Raji (cell line): ENCODE measurements around the gene SNRNP48.

ENCODE experiments used
- POLR2A ChIP-seq: IDR thresholded peaks from 2 replicates; pipeline ENCODE4 v1.6.1; 2011; ENCODE audit warnings: low read depth, low read length, control low read depth; ENCODE audit not compliant: insufficient read depth

Gene SNRNP48

DNA sequence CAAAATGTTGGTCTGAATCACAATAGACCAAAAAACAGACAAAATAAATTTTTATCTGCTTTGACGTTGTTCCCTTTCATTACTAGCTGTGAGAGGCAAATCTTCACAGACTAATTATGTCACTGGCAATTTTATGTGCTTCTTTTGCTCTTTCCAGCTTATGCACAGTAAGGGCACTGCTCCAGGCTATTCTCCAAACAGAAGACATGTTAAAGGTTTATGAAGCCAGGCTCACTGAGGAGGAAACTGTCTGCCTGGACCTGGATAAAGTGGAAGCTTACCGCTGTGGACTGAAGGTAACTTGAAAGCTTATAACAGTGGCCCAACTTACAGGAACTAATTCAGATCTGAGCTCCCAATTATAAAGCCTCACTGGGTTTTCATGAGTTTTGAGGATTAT is 15.5 kb upstream of the SNRNP48 start:
- no peak for TF ChIP-seq POLR2A

GRCh38 chr6:7578516-7578915 is 11.5 kb upstream of the SNRNP48 start:
- TF ChIP-seq POLR2A: no peak

DNA sequence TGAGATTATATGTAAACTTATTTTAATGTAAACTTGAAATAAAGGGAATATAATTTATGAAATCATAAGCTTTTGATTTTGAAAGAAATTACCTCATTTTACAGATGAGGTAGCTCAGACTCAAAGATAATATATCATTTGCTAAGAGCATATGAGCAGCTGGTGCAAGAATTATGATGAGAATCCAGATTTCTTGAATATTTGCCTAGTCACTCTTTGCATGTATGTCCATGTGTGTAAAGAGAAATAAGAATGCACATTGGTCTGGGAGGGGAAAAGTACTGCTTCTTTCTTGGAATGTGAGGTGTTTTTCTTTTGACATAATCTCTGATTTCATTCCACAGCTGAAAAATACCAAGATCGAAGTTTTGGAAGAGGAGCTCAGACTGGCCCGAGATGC is 11.1 kb upstream of the SNRNP48 start:
- no peak for TF ChIP-seq POLR2A

GRCh38 chr6:7579851-7580250 is 10.1 kb upstream of the SNRNP48 start:
- TF ChIP-seq POLR2A: no peak

DNA sequence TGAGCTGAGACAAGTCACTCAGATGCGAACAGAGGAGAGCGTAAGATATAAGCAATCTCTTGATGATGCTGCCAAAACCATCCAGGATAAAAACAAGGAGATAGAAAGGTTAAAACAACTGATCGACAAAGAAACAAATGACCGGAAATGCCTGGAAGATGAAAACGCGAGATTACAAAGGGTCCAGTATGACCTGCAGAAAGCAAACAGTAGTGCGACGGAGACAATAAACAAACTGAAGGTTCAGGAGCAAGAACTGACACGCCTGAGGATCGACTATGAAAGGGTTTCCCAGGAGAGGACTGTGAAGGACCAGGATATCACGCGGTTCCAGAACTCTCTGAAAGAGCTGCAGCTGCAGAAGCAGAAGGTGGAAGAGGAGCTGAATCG is 9.5 kb upstream of the SNRNP48 start:
- TF ChIP-seq POLR2A: no peak

DNA sequence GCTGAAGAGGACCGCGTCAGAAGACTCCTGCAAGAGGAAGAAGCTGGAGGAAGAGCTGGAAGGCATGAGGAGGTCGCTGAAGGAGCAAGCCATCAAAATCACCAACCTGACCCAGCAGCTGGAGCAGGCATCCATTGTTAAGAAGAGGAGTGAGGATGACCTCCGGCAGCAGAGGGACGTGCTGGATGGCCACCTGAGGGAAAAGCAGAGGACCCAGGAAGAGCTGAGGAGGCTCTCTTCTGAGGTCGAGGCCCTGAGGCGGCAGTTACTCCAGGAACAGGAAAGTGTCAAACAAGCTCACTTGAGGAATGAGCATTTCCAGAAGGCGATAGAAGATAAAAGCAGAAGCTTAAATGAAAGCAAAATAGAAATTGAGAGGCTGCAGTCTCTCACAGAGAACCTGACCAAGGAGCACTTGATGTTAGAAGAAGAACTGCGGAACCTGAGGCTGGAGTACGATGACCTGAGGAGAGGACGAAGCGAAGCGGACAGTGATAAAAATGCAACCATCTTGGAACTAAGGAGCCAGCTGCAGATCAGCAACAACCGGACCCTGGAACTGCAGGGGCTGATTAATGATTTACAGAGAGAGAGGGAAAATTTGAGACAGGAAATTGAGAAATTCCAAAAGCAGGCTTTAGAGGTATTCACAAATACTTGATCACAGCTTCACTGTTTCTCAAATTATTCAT is 8.9 kb upstream of the SNRNP48 start:
- TF ChIP-seq POLR2A: no peak

DNA sequence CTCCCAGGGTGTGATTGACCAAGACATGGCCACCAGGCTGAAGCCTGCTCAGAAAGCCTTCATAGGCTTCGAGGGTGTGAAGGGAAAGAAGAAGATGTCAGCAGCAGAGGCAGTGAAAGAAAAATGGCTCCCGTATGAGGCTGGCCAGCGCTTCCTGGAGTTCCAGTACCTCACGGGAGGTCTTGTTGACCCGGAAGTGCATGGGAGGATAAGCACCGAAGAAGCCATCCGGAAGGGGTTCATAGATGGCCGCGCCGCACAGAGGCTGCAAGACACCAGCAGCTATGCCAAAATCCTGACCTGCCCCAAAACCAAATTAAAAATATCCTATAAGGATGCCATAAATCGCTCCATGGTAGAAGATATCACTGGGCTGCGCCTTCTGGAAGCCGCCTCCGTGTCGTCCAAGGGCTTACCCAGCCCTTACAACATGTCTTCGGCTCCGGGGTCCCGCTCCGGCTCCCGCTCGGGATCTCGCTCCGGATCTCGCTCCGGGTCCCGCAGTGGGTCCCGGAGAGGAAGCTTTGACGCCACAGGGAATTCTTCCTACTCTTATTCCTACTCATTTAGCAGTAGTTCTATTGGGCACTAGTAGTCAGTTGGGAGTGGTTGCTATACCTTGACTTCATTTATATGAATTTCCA is 4.6 kb upstream of the SNRNP48 start:
- no peak for TF ChIP-seq POLR2A

DNA sequence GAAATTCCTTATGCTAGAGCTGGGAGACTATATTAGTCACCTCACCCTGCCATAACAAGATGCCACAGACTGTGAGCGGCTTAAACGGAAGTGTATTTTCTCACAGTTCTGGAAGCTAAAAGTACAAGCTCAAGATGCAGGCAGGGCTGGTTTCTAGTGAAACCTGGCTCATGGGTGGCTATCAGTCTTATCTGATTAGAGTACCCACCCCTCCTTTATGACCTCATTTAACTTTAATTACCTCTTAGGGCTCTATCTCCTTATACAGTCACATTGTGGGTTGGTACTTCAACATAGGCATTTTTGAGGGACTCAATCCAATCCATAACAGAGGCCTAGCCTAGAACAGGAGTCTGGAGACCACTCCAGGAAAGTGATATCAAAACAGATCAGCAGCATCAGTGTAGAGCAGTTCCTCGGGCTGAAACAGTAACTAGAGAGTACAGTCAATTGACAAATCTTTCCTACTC is 2.3 kb upstream of the SNRNP48 start:
- no peak for TF ChIP-seq POLR2A

DNA sequence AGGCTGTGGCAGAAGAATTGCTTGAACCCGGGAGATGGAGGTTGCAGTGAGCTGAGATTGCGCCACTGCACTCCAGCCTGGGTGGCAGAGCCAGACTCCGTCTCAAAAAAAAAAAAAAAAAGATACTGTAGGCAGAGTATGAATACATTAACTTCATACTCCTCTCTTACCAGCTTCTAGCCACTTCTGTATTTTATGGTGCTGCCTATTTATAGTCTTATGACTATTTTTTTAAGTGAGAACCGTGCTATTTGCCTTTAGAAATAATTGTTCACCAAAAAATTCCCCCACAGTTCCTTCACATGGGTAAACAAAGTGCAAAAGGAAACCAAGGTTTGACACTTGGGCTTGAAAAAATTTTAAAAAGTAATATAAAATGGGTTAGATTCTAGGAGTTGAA is 1.5 kb upstream of the SNRNP48 start:
- no peak for TF ChIP-seq POLR2A

DNA sequence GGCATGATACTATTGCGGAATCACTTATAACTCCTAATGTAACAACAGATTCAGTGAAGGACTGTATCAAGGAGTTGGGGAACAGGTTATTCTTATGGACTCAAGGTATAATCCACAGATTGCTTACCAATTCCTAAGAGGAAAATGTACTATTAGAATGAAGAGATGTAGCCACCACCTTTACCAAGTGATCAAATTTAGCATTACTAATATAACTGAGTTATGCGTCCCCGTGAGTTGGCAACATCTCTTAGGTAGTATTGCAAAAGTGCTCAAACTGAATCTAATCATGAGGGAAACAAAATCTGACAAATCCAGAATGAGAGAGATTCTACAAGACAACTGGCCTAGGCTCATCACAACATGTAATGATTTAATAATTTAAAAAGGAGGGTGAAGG is 777 bp upstream of the SNRNP48 start:
- no peak for TF ChIP-seq POLR2A

DNA sequence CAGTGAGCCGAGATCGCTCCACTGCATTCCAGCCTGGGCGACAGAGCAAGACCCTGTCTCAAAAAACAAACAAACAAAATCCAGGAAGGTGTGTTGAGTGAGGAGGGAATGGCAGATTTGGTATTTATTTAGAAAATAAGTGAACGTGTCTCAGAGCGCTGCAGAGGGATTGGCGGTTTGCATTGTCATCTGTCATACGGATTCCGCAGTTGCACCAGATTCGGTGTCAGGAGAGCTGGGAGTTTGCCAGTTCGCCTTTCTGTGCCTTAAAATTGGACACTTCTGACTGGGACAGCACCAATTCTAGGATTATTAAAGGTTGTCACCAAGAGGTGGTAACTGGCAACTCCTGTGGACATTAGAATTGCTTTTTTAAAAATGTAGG is 912 bp downstream of the SNRNP48 start:
- no peak for TF ChIP-seq POLR2A

DNA sequence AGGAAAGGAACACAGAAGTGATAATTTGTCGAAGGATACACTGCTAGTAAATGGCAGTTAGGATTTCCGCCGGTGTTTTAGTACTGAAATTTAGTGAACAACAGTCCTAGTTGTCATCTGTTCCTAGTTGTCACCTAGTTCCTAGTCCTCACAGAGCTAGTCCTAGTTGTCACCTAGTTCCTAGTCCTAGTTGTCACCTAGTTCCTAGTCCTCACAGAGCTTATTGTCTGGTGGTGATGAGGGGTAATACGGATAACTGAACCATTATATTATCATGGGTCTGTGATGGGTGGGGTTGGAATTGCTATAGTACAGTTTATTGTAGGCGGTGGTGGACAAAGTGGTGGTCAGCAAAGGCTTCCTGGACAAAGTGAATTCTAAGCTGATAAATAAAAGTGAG is 1.8 kb downstream of the SNRNP48 start:
- no peak for TF ChIP-seq POLR2A

- TF ChIP-seq POLR2A: no peak
These were observed 3.2 kb downstream of the SNRNP48 start for GRCh38 chr6:7593229-7593628.

- no peak for TF ChIP-seq POLR2A
These were observed 4.7 kb downstream of the SNRNP48 start for GRCh38 chr6:7594579-7595125.

DNA sequence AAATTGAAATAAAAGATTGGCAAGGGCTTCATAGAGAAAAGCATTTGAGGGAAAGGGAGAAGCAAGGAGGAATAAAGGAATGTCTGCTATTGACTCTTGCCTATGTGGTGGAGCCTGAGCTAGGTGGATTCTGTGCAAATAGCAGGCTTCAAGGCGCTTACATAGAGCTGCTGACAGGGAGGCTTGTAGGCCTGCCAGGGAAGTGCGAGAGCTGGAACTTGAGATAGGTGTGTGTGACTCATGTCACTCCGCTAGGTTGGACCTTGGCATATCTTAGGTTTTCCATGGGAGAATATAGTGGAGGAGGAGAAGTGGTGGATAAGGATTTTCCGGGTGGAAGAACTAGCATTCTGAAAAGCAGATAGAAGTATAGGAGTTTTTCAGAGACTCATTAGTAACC is 14.0 kb downstream of the SNRNP48 start:
- TF ChIP-seq POLR2A: no peak

GRCh38 chr6:7604506-7604905 is 14.5 kb downstream of the SNRNP48 start:
- no peak for TF ChIP-seq POLR2A

DNA sequence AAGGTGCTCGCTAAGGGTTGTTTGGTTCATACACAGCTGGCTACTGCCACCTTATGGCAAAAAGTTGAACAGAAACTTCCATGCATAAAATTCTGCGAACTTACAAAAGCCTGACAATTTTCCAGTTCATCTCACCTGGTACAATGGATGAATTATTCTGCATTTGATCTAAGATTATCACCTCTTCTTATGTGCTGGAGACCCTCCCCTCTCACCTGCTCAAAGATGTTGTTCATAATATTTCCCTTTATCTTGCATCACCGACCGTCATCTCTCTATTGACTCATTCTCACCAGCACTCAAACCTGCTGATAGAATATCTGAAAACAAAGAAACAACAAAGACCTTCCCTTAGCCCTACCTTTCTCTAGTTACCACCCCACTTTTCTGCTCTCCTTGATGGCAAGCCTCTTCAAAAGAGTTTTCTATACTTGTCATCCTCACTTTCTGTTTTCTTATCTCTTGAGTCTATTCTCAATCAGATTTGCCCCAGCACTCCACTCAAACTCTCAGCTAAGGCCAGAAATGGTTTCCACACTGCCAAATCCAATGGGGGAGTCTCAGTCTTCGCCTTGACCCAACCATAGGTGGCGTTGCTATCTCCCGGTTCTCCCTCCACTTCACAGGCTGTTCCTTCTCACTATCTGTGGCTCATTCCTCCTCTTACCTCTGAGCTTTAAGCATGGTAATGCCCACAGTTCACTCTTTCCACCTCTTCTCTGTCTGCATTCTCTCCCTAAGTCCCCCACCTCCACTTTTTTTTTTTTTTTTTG is 25.8 kb downstream of the SNRNP48 start:
- TF ChIP-seq POLR2A: no peak
